ENCODE measurements around the gene NUTM1. TPM values are rescaled to one million over a fixed set of nuclear protein-coding genes. Genes with fewer than 3 reads are reported as not detected.

The NUTM1 gene
- total RNA-seq, 1 experiment from 2014 or later, result 0.07 TPM

DNA sequence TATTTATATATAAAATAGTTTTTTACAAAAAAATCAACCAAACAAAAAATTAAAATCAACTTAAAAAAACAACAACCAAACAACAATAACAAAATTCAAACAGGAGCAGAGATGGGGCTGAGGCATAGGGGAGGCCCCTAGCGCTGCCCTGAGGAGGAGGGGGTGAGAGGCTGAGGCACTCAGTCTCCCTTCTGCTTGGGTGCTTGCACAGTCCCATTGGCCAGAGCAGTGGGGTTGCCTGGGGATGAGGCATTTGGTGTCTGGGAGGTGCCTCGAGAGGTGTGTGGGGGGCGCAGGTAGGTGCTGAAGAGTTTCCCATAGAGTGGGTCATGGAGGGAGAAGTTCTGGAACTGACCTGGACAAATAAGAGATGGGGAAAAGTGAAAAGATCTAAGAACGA is 15.8 kb downstream of the NUTM1 start (continued):
- TF ChIP-seq, protein P1, sequence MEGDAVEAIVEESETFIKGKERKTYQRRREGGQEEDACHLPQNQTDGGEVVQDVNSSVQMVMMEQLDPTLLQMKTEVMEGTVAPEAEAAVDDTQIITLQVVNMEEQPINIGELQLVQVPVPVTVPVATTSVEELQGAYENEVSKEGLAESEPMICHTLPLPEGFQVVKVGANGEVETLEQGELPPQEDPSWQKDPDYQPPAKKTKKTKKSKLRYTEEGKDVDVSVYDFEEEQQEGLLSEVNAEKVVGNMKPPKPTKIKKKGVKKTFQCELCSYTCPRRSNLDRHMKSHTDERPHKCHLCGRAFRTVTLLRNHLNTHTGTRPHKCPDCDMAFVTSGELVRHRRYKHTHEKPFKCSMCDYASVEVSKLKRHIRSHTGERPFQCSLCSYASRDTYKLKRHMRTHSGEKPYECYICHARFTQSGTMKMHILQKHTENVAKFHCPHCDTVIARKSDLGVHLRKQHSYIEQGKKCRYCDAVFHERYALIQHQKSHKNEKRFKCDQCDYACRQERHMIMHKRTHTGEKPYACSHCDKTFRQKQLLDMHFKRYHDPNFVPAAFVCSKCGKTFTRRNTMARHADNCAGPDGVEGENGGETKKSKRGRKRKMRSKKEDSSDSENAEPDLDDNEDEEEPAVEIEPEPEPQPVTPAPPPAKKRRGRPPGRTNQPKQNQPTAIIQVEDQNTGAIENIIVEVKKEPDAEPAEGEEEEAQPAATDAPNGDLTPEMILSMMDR (IDR thresholded peaks at IDR 0.05 in 2 of 3, conservative IDR thresholded peaks at IDR 0.05 in 1 of 3; ENCODE audit: borderline replicate concordance in 1 of 3, insufficient read depth in 1 of 3, low read depth in 2 of 3, low read length in 2 of 3), result no peak
- TF ChIP-seq RAD21 (IDR thresholded peaks at IDR 0.05; ENCODE audit: low read depth), result no peak
- TF ChIP-seq, protein P2, sequence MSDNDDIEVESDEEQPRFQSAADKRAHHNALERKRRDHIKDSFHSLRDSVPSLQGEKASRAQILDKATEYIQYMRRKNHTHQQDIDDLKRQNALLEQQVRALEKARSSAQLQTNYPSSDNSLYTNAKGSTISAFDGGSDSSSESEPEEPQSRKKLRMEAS (IDR thresholded peaks at IDR 0.05), result no peak

DNA sequence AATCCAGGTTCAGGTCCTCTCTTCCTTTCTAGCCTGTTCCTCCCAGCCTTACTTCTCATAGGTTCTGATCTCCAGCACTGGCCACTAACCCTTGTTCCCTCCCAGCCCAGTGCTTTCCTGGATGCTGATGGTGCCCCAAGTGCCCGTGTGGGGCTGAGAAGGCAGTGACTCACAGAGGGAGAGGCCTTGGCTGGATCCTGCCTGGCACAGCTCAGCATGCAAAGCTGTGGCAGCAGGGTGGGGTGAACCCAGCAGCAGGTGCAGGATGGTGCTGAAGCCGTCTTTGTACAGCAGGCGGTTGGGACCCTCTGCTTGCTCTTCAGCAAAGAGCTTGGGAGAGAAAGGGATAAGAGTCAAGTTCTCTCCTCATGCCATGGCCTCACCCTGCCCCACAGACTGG is 16.3 kb downstream of the NUTM1 start:
- BruUV-seq (replicated peaks), result no TSS peak
- ChIA-PET RAD21 (ENCODE audit: low non-redundant PET in 1 of 2, low total read pairs in 2 of 2, uncharacterized antibody in 2 of 2, unreplicated experiment in 2 of 2) (no interaction called here), POLR2A (interaction anchor here (1.0 kb wide), 1 partner anchor 228 kb away, joined by 3 read pairs; no protein-coding TSS in a partner anchor), CTCF (interaction anchor here (3.1 kb wide), 1 partner anchor 8 kb away, joined by 22 read pairs; the partner anchor contains the start of gene LPCAT4)
- no peak for ATAC-seq
- no peak overlapping the region for H2AFZ ChIP-seq (ENCODE audit: low read depth, low read length, poor library complexity, severe bottlenecking)
- no peaks in the 10 kb centered on the region for H4K20me1 ChIP-seq (ENCODE audit: insufficient read depth)
- no peak overlapping the region for H3K27ac ChIP-seq (ENCODE audit: low read depth, low read length)
- intact Hi-C loops (cut with micrococcal nuclease), result no loop called here
- H3K27me3 ChIP-seq (ENCODE audit: insufficient read depth, low read length), result no peaks in the 10 kb centered on the region
- H3K4me3 ChIP-seq (replicated peaks in 1 of 2; ENCODE audit: low read depth in 1 of 2, low read length in 2 of 2), result no peak overlapping the region
- DNase-seq (ENCODE audit: low read depth, low spot score), result no peak
- no peaks in the 10 kb centered on the region for H3K9me3 ChIP-seq (ENCODE audit: control insufficient read depth in 1 of 2, insufficient read depth in 1 of 2, low read depth in 1 of 2, low read length in 2 of 2)
- peaks cover 18 to 36% of the 10 kb centered on the region in 2 experiments; a peak in 3 of 4 replicates for H3K36me3 ChIP-seq (ENCODE audit: control insufficient read depth in 1 of 2, insufficient read depth in 2 of 2, low read length in 2 of 2)
- H3K9ac ChIP-seq (ENCODE audit: low read length), result no peak overlapping the region
- H3K9me2 ChIP-seq (ENCODE audit: insufficient read depth), result no peaks in the 10 kb centered on the region
- TF ChIP-seq JUND (IDR thresholded peaks at IDR 0.05) (no peak), CBX3 (IDR thresholded peaks at IDR 0.05; ENCODE audit: low read depth) (no peak), EZH2phosphoT487 (IDR thresholded peaks at IDR 0.05; ENCODE audit: borderline replicate concordance) (no peak), CEBPB (IDR thresholded peaks at IDR 0.05; ENCODE audit: low read depth) (no peak), SP1 (IDR thresholded peaks at IDR 0.05; ENCODE audit: low read depth) (no peak), FOSL1 (IDR thresholded peaks at IDR 0.05; ENCODE audit: low read depth) (no peak), POLR2AphosphoS5 (IDR thresholded peaks at IDR 0.05; ENCODE audit: low read depth, low read length) (no peak), SIN3A (IDR thresholded peaks at IDR 0.05; ENCODE audit: low read depth) (no peak), ELF1 (IDR thresholded peaks at IDR 0.05; ENCODE audit: borderline replicate concordance, low read depth) (no peak), TCF7L2 (IDR thresholded peaks at IDR 0.05; ENCODE audit: borderline replicate concordance, extremely low read depth, insufficient read depth, insufficient read length) (no peak), YY1 (IDR thresholded peaks at IDR 0.05; ENCODE audit: extremely low read depth, insufficient replicate concordance, low read depth, low read length) (no peak), RAD21 (IDR thresholded peaks at IDR 0.05; ENCODE audit: low read depth) (no peak), SRF (IDR thresholded peaks at IDR 0.05; ENCODE audit: low read depth) (no peak), POLR2A (IDR thresholded peaks at IDR 0.05; ENCODE audit: borderline replicate concordance, extremely low read depth, insufficient read depth, insufficient read length) (no peak), ZNF274 (IDR thresholded peaks at IDR 0.05; ENCODE audit: low read depth, low read length) (no peak)
- TF ChIP-seq, protein P2 (IDR thresholded peaks at IDR 0.05), result no peak
- TF ChIP-seq, protein P3, sequence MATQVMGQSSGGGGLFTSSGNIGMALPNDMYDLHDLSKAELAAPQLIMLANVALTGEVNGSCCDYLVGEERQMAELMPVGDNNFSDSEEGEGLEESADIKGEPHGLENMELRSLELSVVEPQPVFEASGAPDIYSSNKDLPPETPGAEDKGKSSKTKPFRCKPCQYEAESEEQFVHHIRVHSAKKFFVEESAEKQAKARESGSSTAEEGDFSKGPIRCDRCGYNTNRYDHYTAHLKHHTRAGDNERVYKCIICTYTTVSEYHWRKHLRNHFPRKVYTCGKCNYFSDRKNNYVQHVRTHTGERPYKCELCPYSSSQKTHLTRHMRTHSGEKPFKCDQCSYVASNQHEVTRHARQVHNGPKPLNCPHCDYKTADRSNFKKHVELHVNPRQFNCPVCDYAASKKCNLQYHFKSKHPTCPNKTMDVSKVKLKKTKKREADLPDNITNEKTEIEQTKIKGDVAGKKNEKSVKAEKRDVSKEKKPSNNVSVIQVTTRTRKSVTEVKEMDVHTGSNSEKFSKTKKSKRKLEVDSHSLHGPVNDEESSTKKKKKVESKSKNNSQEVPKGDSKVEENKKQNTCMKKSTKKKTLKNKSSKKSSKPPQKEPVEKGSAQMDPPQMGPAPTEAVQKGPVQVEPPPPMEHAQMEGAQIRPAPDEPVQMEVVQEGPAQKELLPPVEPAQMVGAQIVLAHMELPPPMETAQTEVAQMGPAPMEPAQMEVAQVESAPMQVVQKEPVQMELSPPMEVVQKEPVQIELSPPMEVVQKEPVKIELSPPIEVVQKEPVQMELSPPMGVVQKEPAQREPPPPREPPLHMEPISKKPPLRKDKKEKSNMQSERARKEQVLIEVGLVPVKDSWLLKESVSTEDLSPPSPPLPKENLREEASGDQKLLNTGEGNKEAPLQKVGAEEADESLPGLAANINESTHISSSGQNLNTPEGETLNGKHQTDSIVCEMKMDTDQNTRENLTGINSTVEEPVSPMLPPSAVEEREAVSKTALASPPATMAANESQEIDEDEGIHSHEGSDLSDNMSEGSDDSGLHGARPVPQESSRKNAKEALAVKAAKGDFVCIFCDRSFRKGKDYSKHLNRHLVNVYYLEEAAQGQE (IDR thresholded peaks at IDR 0.05; ENCODE audit: low read depth), result no peak
- TF ChIP-seq, protein P4, sequence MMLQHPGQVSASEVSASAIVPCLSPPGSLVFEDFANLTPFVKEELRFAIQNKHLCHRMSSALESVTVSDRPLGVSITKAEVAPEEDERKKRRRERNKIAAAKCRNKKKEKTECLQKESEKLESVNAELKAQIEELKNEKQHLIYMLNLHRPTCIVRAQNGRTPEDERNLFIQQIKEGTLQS (IDR thresholded peaks at IDR 0.05), result no peak
- H3K4me1 ChIP-seq (ENCODE audit: control insufficient read depth in 1 of 2, insufficient read depth in 2 of 2, low read length in 2 of 2), result peaks cover 9 to 33% of the 10 kb centered on the region in 2 experiments
- no peaks in the 10 kb centered on the region for H3K79me2 ChIP-seq (ENCODE audit: insufficient read depth, low read length)
- H3K4me2 ChIP-seq (ENCODE audit: low read length), result no peak overlapping the region

Measured in HCT116 (cell line).